Measurements from ENCODE around the gene SLC24A1. TPM values are rescaled to one million over a fixed set of nuclear protein-coding genes. Genes with fewer than 3 reads are reported as not detected.

Gene SLC24A1
- total RNA-seq, 2 experiments from 2014 or later, result 4.3 to 5.4 TPM

DNA sequence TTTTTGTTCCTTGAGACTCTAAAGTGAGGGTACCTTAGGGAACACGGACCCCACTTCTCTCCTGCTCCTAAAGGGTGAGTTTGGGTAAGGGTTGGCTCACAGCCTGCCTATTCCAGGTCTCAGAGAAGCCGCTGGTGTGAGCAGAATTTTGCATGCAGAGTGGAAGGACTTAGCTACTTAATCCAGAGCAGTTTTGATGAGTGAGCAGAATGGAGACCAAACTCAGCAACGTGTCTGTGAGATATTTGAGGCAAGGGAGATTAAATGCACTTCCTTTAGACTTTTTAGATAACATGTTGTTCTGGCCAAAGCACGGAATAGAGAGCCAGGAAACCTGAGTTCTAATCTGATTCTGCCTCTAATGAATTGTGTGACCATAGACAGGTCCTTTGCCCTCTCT lies 5.1 kb downstream of the SLC24A1 start:
- no peaks in the 10 kb centered on the region for H3K36me3 Mint-ChIP-seq (ENCODE audit: low read depth)
- H3K27ac Mint-ChIP-seq, result no peak overlapping the region
- no peak for DNase-seq
- POLR2A ChIA-PET, result no interaction called here
- CTCF ChIA-PET, result no interaction called here
- peaks cover 13% of the 10 kb centered on the region for H3K4me1 Mint-ChIP-seq
- H3K4me3 Mint-ChIP-seq, result no peak overlapping the region
- H3K27me3 Mint-ChIP-seq, result no peaks in the 10 kb centered on the region
- no peaks in the 10 kb centered on the region for H3K9me3 Mint-ChIP-seq

DNA sequence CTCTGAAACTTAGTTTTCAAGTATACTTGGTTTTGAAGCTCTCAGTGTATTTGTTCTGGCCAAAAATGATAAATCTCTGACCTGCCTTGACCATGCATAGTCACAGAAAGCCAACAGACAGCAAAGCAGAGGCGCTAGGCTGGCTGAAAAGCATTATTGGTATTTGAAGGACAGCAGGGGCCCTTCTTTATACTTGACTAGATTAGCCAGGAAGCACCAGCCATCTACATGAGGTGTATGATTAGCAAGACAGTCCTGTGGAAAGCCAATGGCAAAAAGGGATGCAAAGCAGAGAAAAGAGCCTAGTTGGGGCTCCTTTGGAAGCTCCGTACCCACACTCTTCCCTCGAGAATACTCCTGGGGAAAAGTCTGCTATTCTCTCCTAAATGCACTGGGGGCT lies 7.8 kb downstream of the SLC24A1 start:
- DNase-seq, result no peak
- no peak overlapping the region for H3K27ac Mint-ChIP-seq
- no peak overlapping the region for H3K4me3 Mint-ChIP-seq
- CTCF ChIA-PET, result interaction anchor here (1.0 to 1.4 kb wide), 2 partner anchors 31 to 33 kb away, joined by 3 read pairs; no protein-coding TSS in a partner anchor
- H3K9me3 Mint-ChIP-seq, result no peaks in the 10 kb centered on the region
- H3K27me3 Mint-ChIP-seq, result no peaks in the 10 kb centered on the region
- H3K36me3 Mint-ChIP-seq (ENCODE audit: low read depth), result no peaks in the 10 kb centered on the region
- POLR2A ChIA-PET, result no interaction called here
- peaks cover 14% of the 10 kb centered on the region for H3K4me1 Mint-ChIP-seq

DNA sequence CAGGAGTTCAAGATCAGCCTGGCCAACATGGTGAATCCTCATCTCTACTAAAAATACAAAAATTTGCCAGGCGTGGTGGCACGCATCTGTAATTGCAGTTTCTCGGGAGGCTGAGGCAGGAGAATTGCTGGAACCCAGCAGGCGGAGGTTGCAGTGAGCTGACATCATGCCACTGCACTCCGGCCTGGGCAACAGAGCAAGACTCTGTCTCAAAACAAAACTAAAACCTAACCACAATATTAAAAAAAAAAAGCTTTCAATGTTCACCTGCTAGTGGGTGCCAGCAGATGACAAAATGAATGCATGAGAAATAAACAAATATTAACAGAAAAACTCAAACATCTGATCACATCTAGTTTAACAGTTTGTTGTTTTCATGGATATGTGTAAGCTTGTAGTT lies 9.0 kb downstream of the SLC24A1 start:
- no peak for DNase-seq
- H3K36me3 Mint-ChIP-seq (ENCODE audit: low read depth), result no peaks in the 10 kb centered on the region
- no peak overlapping the region for H3K27ac Mint-ChIP-seq
- H3K4me1 Mint-ChIP-seq, result peaks cover 14% of the 10 kb centered on the region
- H3K27me3 Mint-ChIP-seq, result no peaks in the 10 kb centered on the region
- ChIA-PET POLR2A (no interaction called here), CTCF (interaction anchor here (0.8 to 2.5 kb wide), 2 partner anchors 11 to 223 kb away, joined by 3 to 11 read pairs; no protein-coding TSS in a partner anchor)
- no peak overlapping the region for H3K4me3 Mint-ChIP-seq
- H3K9me3 Mint-ChIP-seq, result no peaks in the 10 kb centered on the region

DNA sequence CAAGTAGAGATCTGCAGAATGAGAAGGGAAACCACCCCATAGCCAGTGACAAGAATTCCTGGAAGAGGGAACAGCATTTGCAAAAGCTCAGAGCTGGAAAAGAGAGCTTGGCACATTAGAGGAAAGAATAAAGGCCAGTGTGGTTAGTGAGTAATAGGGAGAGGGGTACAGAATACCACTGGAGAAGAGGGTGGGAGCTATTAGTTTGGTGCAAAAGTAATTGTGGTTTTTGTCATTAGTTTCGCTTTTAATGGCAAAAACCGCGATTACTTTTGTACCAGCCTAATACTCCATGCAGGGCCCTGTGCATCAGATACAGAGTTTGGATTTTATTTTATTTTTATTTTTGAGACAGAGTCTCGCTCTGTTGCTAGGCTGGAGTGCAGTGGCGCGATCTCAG lies 9.8 kb downstream of the SLC24A1 start:
- Mint-ChIP-seq H3K36me3 (ENCODE audit: low read depth) (no peaks in the 10 kb centered on the region), H3K4me3 (no peak overlapping the region), H3K27ac (no peak overlapping the region), H3K27me3 (no peaks in the 10 kb centered on the region), H3K9me3 (no peaks in the 10 kb centered on the region), H3K4me1 (peaks cover 14% of the 10 kb centered on the region)
- CTCF ChIA-PET, result interaction anchor here (1.5 to 2.5 kb wide), 2 partner anchors 10 to 13 kb away, joined by 4 to 11 read pairs; no protein-coding TSS in a partner anchor
- POLR2A ChIA-PET, result no interaction called here
- no peak for DNase-seq

DNA sequence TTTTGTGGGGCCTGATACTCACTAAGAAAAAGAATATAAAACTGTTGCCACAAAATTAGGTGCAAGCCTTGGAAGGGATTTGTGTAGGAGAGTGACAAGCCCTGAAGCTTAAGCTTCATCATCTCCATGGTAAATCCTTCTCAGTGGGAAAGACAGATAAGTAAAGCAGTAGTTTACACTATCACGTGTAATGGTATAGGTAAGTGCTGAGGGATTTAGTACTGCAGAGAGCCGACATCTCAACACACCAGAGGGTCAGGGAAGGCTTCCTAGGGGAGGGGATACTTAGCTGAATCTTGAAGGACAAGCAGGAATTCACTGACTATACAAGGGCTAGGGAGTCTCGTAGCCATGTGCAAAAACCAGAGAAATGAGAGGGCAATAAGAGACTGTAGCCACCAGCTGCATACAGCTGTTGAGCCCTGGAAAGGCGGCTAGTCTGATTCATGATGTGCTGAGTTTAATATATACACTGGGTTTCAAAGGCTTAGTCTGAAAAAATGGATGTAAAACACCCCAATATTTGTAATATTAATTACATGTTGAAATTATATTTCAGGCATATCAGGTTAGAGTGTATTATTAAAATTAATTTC lies 11.1 kb downstream of the SLC24A1 start:
- H3K27ac Mint-ChIP-seq, result no peak overlapping the region
- H3K4me1 Mint-ChIP-seq, result peaks cover 14% of the 10 kb centered on the region
- H3K9me3 Mint-ChIP-seq, result no peaks in the 10 kb centered on the region
- ChIA-PET POLR2A (interaction anchor here (0.5 kb wide), 1 partner anchor 36 kb away, joined by 6 read pairs; no protein-coding TSS in a partner anchor), CTCF (interaction anchor here (0.6 to 2.5 kb wide), 4 partner anchors 9 to 881 kb away, joined by 3 to 11 read pairs (median 4); no protein-coding TSS in a partner anchor)
- no peaks in the 10 kb centered on the region for H3K27me3 Mint-ChIP-seq
- H3K36me3 Mint-ChIP-seq (ENCODE audit: low read depth), result no peaks in the 10 kb centered on the region
- no peak overlapping the region for H3K4me3 Mint-ChIP-seq
- no peak for DNase-seq

DNA sequence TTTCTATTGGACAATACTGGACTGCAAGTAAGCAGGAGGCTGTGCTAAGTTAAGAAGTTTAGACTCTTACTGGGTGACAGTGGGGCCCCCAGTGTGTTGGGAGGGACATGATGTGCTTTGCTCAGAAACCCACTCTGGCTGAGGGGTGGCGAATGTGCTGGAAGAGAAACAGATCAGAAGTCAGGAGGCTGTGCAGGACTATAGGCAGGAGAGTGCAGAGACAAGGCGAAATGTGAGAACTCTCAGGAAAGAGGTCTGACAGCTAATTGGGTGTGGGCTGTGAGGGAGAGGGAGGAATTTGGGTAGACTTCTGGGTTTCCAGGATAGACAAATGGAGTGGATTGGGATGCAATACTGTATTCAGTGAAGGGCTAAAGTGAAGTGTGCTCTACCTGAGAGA lies 12.0 kb downstream of the SLC24A1 start:
- Mint-ChIP-seq H3K4me3 (no peak overlapping the region), H3K9me3 (no peaks in the 10 kb centered on the region), H3K4me1 (peaks cover 20% of the 10 kb centered on the region), H3K36me3 (ENCODE audit: low read depth) (no peaks in the 10 kb centered on the region), H3K27me3 (no peaks in the 10 kb centered on the region), H3K27ac (no peak overlapping the region)
- ChIA-PET CTCF (no interaction called here), POLR2A (no interaction called here)
- DNase-seq, result no peak

DNA sequence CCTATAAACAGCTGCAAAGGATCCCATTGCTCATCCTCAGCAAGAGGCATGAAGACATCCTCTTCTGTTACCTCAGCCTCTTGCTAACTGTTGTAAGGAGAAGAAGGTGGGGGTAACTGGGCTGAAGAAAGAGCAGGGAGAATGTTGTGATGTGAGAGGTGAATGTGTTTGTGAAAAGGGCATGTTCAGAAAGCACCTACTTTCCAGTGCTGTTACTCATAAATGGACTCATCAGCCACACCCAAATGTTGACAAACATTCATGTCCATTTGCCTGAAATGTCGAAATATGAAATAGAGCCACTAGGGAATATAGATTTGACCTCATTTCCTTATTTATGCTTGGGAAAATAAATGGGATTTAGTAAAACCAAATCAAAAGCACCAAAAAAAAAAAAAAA lies 12.6 kb downstream of the SLC24A1 start:
- Mint-ChIP-seq H3K27ac (no peak overlapping the region), H3K9me3 (no peaks in the 10 kb centered on the region), H3K4me1 (peaks cover 24% of the 10 kb centered on the region), H3K4me3 (no peak overlapping the region), H3K27me3 (no peaks in the 10 kb centered on the region), H3K36me3 (ENCODE audit: low read depth) (no peaks in the 10 kb centered on the region)
- CTCF ChIA-PET, result interaction anchor here (0.8 kb wide), 1 partner anchor 233 kb away, joined by 4 read pairs; no protein-coding TSS in a partner anchor
- POLR2A ChIA-PET, result no interaction called here
- DNase-seq, result no peak

DNA sequence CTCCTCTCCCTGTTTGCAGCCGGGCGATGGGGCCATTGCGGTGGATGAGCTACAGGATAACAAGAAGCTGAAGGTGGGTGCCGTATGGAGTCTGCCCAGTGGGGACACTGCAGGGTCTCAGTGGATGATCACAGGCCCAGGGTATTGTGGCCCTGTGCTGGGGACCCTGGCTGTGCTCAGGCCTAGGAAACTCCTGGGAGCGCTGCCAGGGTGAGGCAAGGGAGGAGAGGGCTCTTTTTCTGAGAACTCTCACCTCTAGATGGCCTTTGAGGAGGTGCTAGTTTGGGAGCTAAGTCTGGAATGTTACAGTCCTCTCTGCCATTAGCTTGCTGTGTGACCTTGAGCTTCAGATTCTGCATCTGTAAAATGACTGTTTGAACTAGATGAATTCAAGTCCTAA lies 16.4 kb downstream of the SLC24A1 start:
- Mint-ChIP-seq H3K9me3 (no peaks in the 10 kb centered on the region), H3K27me3 (no peaks in the 10 kb centered on the region), H3K4me3 (no peak overlapping the region), H3K27ac (no peak overlapping the region), H3K4me1 (peaks cover 10% of the 10 kb centered on the region), H3K36me3 (ENCODE audit: low read depth) (no peaks in the 10 kb centered on the region)
- POLR2A ChIA-PET, result no interaction called here
- CTCF ChIA-PET, result interaction anchor here (0.7 to 2.0 kb wide), 6 partner anchors 9 to 214 kb away, joined by 3 to 6 read pairs (median 4); no protein-coding TSS in a partner anchor
- DNase-seq, result no peak

DNA sequence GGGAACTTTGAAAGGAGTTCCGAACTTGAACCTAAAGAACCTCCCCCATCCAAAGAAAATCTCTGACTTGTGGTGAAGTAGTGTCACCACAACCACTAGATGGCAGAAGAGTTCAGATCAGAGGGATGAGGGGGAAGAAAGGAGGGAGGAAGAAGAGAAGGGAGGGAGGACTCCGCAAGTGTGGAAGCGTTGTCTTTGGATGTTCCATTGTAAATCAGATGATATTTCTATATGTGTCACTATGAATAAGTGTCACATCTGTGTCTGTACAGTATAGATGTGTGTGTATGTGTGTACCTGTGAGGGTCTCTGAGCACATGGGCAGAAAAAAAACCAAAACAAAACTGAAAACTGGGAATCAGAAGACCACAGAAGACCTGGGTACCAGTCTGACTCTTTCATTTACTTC lies 16.9 kb downstream of the SLC24A1 start:
- Mint-ChIP-seq H3K4me3 (peak overlapping the region; percentile 23), H3K36me3 (ENCODE audit: low read depth) (no peaks in the 10 kb centered on the region), H3K9me3 (no peaks in the 10 kb centered on the region), H3K27ac (peak overlapping the region; percentile 0), H3K4me1 (peaks cover 10% of the 10 kb centered on the region), H3K27me3 (no peaks in the 10 kb centered on the region)
- ChIA-PET POLR2A (no interaction called here), CTCF (interaction anchor here (0.7 to 2.0 kb wide), 9 partner anchors 10 to 219 kb away, joined by 3 to 6 read pairs (median 4); no protein-coding TSS in a partner anchor)
- peak; percentile 69 for DNase-seq

DNA sequence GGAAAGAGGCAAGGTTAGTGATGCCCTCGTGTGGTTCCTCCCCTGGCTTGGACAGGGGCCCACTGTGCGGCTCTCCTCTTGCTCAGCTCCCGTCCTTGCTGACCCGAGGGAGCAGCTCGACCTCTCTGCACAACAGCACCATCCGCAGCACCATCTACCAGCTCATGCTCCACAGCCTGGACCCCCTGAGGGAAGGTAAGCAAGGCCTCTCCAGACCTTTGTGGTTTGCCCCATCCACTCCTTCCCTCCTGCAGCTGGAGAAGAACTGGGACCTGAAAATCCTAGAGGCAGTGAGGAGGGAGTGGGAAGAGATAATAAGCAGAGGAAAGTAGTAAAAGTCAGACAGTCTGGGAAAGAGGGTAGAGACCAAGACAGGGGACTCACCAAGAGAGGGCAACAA lies 17.8 kb downstream of the SLC24A1 start:
- Mint-ChIP-seq H3K4me3 (no peak overlapping the region), H3K9me3 (no peaks in the 10 kb centered on the region), H3K27ac (no peak overlapping the region), H3K4me1 (peaks cover 10% of the 10 kb centered on the region), H3K27me3 (no peaks in the 10 kb centered on the region), H3K36me3 (ENCODE audit: low read depth) (no peaks in the 10 kb centered on the region)
- DNase-seq, result no peak
- ChIA-PET POLR2A (interaction anchor here (0.5 kb wide), 1 partner anchor 158 kb away, joined by 3 read pairs; no protein-coding TSS in a partner anchor), CTCF (interaction anchor here (0.7 to 2.0 kb wide), 5 partner anchors 10 to 223 kb away, joined by 3 to 5 read pairs (median 4); no protein-coding TSS in a partner anchor)

DNA sequence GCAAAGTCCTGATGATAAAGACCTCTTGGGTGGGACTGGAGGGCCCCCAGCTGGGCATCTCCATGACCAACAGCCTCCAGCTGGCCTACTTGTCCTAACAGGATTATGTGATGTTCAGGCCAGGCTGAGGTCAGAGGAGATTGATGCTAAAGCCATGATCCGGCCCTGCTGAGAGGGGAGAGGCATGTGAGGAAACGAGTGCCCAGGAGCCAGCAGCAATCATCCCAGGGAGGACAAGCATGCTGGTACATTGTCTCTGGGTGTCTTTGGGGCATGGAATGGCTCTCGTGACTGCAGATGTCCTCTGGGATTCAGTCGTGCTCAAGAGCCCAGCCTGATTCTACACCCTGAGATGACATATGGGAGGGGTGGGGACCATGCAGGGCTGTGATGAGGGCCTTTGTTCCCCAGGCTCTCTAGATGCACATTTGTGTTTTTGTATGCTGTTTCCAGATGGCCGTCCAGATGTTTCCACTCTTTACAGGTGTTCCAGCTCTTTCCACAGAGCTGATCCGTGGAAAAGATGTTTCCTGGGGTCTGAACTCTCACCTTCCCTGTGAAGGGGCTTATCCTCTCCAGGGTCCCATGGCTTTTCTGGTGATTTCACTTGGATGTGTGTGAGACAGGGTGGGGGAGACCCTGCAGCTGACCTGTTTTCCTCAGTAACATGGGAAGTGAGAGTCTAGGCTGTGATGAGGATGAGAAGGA lies 20.2 kb downstream of the SLC24A1 start:
- H3K36me3 Mint-ChIP-seq (ENCODE audit: low read depth), result no peaks in the 10 kb centered on the region
- CTCF ChIA-PET, result interaction anchor here (1.9 to 2.9 kb wide), 2 partner anchors 10 to 215 kb away, joined by 7 to 11 read pairs; no protein-coding TSS in a partner anchor
- peaks cover 10% of the 10 kb centered on the region for H3K4me1 Mint-ChIP-seq
- no peaks in the 10 kb centered on the region for H3K9me3 Mint-ChIP-seq
- POLR2A ChIA-PET, result interaction anchor here (0.7 kb wide), 1 partner anchor 47 kb away, joined by 3 read pairs; no protein-coding TSS in a partner anchor
- no peak for DNase-seq
- H3K27me3 Mint-ChIP-seq, result no peaks in the 10 kb centered on the region
- no peak overlapping the region for H3K27ac Mint-ChIP-seq
- H3K4me3 Mint-ChIP-seq, result no peak overlapping the region

DNA sequence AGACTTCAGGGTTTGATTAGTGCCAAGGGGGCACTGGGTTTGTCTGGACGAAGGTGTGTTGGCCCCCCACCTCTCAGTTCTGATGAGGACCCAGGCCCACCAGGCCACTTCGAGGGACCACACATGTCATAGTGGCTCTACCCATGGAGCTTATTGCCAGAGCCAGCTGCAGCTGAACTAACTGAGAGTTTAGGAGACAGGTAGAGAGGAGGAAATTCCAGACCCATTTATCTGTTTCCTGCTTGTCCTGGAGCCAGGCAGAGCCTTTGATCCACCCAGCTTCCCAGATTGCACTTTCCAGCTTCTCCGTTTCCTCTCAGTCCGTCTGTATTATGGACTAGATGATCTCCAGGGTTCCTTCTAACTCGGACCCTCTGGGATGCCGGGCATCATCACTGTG lies 20.9 kb downstream of the SLC24A1 start:
- H3K4me3 Mint-ChIP-seq, result no peak overlapping the region
- ChIA-PET CTCF (interaction anchor here (1.9 to 2.9 kb wide), 2 partner anchors 11 to 215 kb away, joined by 7 to 11 read pairs; no protein-coding TSS in a partner anchor), POLR2A (no interaction called here)
- peaks cover 10% of the 10 kb centered on the region for H3K4me1 Mint-ChIP-seq
- H3K9me3 Mint-ChIP-seq, result no peaks in the 10 kb centered on the region
- no peak overlapping the region for H3K27ac Mint-ChIP-seq
- H3K36me3 Mint-ChIP-seq (ENCODE audit: low read depth), result no peaks in the 10 kb centered on the region
- DNase-seq, result no peak
- no peaks in the 10 kb centered on the region for H3K27me3 Mint-ChIP-seq

DNA sequence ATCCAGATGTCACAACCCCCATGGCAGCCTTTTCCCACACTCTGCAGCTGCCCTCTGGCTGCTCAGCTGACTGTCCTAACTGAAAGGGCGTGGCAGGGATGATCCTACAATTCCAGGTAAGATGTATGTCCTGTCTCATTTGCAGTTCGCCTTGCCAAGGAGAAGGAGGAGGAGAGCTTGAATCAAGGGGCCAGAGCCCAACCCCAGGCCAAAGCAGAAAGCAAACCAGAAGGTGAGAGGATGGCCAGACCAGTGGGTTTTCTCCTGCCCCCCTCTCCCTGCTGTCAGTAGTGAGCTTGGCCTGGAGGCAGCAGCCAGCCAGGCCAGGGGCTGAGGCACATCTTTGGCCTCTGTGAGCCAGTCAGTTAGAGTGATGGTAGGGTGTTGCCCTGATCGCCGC lies 22.5 kb downstream of the SLC24A1 start:
- CTCF ChIA-PET, result interaction anchor here (0.9 to 1.3 kb wide), 2 partner anchors 12 to 188 kb away, joined by 3 to 4 read pairs; no protein-coding TSS in a partner anchor
- DNase-seq, result no peak
- Mint-ChIP-seq H3K36me3 (ENCODE audit: low read depth) (no peaks in the 10 kb centered on the region), H3K9me3 (no peaks in the 10 kb centered on the region), H3K4me1 (no peaks in the 10 kb centered on the region), H3K27me3 (no peaks in the 10 kb centered on the region), H3K4me3 (no peak overlapping the region), H3K27ac (no peak overlapping the region)
- POLR2A ChIA-PET, result no interaction called here

All from activated CD4-positive, alpha-beta T cell treated with anti-CD3 and anti-CD28 coated beads, Interleukin-2, amount 10 ng/mL, durations not matched to agents 7 days and 5 days (primary cell).